Forelimb muscle (tissue), 1 donor: ENCODE data around the gene NOL8. TPM values are rescaled to one million over a fixed set of nuclear protein-coding genes. Genes with fewer than 3 reads are reported as not detected.

Experiments
- DNase-seq: peaks from one replicate; pipeline ENCODE4 v3.0.0-alpha.2; 2013; ENCODE audit warnings: low read depth
- polyA plus RNA-seq: library from polyadenylated mRNA; unstranded; fragments of 120-200 nt; gene quantifications from one replicate; pipeline ENCODE4 v1.2.1, GENCODE V29; 2013; ENCODE audit not compliant: insufficient read length

The NOL8 gene
- 27.2 TPM for polyA plus RNA-seq

DNA sequence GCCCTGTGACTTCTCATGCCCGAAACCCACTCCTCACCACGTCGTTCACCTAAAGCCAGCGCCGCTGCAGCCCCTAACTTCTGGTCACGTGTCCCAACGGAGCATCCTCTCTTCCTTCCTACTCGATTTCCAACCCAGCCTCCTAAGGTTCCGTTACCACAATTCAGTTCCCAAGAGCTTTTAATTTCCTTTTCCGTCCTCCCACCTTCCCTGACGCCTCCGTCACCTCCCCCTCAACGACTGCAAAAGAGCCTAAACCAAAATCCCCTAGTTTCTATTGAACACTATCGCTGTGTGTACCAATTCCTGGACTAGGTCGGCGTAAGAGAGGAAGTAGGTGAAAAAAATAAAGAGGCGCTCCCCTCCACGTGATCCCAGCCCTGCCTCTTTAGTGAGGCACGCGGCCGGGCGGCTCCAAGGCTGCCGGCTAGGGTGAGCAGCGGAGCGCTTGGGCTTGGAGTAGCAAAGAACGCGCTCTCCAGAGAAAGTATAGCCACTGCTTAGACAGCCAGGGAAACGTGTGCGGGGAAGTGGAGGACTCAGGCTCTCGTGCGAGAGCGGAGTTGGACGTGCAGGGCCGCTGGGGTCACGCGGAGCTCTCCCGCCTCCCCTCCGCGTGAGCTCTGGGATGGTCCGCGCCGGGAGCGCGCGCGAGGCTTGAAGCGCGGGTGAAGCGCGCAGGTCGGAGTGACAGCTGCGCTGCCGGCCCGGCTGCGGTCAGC, at the start of gene NOL8, which contains the start of gene CENPP:
Gene NOL8 (minus strand): TSS at position 82 of the 722 bp plus-strand sequence. CDS start 1,189 bp downstream, outside the sequence.
Gene CENPP (plus strand): TSS at position 685 of the 722 bp plus-strand sequence.
- DNase-seq: peak; percentile 72

- no peak for DNase-seq
These were observed 48.0 kb upstream of the NOL8 start for GRCh38 chr9:92373167-92373566.

DNA sequence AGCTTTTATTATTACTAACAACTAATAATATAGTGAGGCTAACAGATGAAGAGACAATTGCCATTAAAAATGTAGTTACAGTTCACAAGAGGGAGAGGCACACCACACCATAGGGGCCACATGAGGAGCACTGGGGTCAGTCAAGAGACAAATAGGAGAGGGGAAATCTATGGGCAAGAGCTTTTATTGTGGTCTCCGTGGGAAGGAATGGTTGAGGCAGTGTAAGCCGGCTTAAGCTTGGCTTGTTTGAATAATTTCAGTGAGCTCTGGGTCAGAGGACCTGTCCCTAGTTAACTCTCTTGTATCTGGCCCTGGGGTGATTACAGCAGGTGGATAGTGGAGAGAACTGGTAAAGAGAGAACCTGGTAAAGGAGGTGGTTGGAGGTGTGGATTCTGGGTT, 43.9 kb upstream of the NOL8 start:
- DNase-seq: no peak

DNA sequence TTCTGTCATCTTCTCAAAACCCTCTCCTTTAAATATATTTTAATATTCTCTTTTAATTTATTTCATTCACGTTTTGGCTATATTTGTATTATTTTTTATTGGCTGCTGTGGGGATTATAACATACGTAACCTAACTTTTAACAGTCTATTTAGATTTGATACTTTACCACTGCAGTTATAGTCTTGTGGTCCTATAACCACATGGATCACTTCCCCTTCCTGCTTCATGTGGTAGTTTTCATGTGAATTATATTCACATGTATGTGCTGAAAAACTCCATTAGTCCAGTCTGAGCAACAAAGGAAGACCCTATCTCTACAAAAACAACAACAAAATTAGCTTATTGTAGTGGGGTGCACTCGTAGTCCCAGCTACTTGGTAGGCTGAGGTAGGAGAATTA, 34.9 kb upstream of the NOL8 start:
- DNase-seq: no peak

DNA sequence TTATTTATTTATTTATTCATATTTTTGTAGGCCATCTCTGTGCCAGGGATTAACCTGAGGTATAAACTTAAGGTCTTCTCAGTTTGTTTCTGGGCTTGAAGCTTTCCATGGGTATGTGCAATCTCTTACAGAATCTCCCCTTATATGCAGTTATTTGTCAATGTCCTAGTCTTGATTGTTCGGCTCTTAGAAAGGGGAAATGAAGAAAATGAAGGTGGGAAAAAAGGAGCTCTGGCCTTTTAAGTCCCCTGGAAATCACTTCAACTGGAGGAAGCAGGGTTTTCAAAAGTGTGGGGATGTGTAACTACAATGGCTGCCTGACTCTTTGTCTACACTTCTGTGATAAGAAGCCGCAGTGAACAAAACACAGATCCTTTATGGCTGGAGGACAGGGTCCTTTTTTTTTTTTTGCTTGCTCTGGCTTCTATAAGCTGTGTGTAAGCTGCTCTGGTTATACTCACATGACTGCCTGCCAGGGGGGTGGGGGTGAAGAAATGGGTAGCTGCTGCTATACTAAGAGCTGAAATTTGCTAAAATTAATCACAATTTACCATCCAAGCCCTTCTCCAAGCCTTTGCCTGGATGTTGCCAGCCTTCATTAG, 34.3 kb upstream of the NOL8 start:
- DNase-seq: no peak

- no peak for DNase-seq
These were observed 27.9 kb upstream of the NOL8 start for GRCh38 chr9:92353051-92353450.

GRCh38 chr9:92350740-92351133, 25.6 kb upstream of the NOL8 start:
- DNase-seq: no peak

- DNase-seq: peak; percentile 97
These were observed 24.9 kb upstream of the NOL8 start for GRCh38 chr9:92349771-92350739.

- DNase-seq: no peak
These were observed 20.4 kb upstream of the NOL8 start for GRCh38 chr9:92345582-92345981.

DNA sequence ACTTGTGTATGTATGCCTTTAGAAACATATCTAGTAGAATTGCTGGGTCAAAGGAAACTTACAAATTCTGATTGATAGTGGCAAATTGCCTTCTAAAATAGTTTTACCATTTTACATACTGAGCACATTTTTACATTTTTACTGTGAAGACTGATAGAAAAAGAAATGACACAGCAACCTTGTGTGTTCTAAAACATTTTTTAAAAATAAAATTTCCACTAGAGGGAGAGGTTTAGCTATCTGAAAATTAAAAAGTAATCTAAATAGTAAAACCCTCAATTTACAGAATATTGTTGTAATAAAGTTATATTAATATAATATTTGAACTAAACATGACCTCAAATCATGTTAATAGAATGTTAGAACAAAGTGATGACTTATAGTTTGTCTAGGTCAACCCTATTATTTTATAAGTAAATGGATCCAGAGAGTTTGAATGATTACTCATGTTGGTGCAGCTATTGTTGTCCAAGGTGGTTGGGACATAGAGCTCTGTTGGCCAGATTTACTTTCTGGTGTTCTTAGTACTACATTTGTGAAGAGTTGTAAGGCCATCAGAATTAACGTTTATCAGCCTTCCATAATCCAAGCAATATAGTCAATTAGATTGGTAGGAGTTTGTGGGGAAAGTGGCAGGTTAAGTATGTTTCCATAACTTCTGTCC, 17.8 kb upstream of the NOL8 start:
- no peak for DNase-seq

DNA sequence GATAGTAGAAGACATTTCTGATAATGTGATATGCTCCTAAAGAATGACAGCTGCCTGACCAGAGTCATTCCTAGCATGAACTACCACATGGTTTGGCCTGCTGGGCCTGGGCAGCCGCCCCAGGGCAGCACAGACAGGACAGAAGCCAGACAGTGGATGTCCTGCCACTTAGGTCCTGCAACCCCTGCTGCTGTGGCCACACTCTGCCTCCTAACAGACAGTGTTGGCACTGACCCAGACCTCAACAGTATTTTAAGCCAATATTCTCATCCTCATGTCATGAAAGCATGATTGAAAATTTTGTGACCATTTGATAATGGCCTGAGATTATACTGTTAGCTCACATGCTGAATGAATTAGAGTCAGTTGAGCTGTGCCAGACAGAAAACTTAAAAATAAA, 16.4 kb upstream of the NOL8 start:
- no peak for DNase-seq

DNA sequence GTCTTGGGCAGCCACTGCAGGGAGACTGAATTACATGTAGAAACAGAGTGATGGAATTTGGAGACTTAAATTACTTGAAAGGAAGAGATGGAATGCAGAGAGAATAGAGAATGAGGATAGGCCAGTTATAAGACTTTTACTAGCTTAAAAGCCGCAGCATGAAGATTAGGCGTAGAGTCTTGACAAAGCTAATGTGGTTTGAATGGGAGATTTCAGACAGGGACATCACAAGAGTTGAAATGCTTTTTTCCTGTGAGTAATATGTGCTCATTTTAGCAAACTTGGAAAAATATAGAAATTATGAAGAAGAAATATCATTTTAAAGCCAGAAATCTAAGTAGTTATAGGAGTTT, 8.1 kb upstream of the NOL8 start:
- DNase-seq: no peak

GRCh38 chr9:92332577-92333281, 7.6 kb upstream of the NOL8 start:
- no peak for DNase-seq

DNA sequence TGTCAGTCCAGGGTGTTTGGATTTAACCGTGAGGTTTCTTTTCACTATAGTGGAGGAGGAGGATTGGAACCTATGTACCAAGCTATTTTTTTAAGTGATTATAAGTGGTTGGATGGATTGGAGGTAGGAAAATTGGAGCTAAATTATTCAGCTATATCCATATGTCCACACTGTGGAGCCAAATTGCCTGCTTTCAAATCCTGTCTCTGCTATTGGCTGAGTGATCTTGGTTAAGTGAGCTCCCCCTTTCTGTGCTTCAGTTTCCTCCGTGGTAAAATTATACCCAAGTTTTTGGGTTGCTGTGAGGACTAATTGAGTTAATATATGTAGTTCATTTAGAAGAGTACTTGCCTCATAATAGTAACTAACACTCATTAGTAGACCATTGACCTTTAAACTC, 3.1 kb upstream of the NOL8 start:
- DNase-seq: peak; percentile 31

- no peak for DNase-seq
These were observed 2.2 kb upstream of the NOL8 start for GRCh38 chr9:92327283-92327850.

GRCh38 chr9:92325991-92326500, 896 bp upstream of the NOL8 start:
- no peak for DNase-seq

DNA sequence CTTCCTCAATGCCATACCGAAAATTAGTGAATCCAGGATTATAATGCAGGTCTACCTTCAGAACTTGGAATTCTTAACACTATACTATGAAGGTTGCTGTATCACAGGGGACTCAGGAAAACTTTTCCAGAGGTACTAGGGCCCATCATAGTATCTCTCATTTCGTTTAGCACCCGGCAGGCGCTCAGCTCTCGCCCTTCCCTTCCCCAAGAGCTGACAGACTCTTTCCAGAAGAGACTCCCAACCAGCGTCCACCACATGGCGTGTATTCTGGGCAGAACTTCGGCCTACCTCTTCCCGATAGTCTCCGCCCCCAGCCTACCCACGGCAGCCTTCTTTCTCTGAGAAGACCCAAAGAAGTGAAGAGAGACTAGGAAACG, 271 bp downstream of the NOL8 start:
- DNase-seq: peak; percentile 17

- DNase-seq: no peak
These were observed 719 bp downstream of the NOL8 start for GRCh38 chr9:92324431-92324830.

DNA sequence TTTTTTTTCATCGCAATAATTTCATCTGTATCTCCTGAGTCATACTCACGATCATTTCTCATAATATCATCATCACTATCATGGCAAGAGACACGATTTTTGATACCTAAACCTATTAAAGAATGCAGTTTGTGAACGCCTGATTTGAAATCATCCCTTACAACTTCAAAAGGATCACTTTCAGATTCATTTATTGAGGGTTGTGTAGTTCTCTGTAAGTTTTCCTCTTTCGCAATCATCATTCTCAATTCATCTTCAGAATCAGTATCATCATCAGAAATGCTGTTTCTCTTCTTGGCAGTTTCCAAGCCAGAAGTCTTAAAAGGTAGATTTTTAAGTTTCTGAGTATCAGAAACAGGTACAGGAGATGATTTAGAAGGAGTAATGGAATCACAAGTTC, 9.7 kb downstream of the NOL8 start:
- DNase-seq: no peak

GRCh38 chr9:92313624-92314012, 11.5 kb downstream of the NOL8 start:
- no peak for DNase-seq
